Stromal cell of bone marrow (primary cell): ENCODE data around the gene TMEM161B.
"Not testable (repeated sequence)": the region's sequence is repeated elsewhere in the genome, so short reads cannot be mapped to it uniquely, and the experiment has no call there.

Experiments
- DNase-seq: peaks from one replicate; pipeline ENCODE4 v3.0.0-alpha.2; 2012; ENCODE audit warnings: low read depth

TMEM161B gene

DNA sequence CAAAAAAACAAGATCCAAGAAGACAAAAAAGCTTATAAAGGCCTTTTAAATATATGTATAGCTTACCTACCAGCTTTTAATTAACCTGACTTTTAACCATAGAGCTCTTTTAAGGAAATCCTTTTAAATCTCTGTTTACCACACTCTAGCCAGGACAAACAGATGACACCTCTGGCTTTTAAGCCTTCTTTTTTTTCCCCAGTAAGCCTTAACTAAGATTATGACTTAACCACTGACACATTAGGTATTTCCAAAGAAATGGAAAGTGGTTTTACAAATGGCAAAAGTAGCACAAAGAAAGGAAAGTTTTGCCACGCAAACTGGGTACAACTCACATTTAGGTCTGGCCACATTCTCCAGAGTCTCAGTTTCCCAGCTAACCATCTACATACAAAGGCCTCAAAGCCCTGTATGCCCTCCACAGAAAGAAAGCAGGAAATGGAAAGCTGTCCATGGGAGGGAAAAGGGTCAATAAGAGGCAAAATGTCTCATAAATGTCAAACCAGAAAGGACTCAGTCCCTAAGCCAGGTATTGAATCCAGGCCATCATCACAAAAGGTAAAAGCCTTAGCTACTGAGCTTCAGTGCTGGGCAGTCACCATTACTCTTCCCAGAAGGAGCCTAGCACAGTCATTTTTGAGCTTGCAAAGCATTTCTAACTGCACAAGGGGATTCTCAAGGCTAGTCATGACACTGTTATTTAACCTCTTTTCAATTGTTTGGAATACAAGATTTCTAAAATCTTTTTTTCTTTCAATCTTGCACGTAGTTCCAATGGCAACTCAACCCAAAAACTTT is 19.7 kb downstream of the TMEM161B start:
- DNase-seq: no peak

DNA sequence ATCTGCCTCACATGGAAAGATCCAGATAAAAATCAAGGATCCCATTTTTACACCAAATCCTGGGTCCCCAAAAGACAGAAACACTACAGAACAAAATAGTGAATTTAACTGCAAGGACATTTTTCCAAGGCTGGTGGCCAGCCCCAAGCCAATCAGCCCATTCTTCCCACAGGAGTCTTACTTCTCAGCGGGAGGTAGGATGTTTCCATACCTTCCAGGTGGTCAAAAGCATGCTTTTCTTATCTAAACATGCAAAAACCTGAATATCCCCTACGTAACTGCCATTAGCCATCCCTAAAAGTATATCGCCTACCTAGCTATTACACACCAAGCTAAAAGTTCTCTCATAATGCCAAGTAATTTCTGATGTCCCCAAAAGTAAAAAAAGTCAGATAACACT is 20.6 kb downstream of the TMEM161B start:
- DNase-seq: no peak

DNA sequence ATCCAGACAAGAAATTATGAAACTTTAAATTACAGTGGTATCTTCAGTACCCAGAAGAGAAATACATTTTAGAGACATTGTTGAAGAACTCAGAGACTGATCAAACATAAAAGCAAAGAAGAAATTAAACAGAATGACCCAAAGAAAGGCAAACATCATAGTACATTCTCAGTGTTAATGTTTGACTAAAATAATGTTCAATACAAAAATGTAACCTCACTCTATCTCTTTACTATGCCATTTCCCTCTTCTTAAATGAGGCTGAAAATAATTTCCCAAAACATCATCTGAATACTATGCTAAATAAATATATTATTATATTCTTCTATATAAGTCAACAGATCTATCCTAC is 22.8 kb downstream of the TMEM161B start:
- DNase-seq: no peak

- no peak for DNase-seq
These were observed 23.3 kb downstream of the TMEM161B start for GRCh38 chr5:88245241-88245892.

DNA sequence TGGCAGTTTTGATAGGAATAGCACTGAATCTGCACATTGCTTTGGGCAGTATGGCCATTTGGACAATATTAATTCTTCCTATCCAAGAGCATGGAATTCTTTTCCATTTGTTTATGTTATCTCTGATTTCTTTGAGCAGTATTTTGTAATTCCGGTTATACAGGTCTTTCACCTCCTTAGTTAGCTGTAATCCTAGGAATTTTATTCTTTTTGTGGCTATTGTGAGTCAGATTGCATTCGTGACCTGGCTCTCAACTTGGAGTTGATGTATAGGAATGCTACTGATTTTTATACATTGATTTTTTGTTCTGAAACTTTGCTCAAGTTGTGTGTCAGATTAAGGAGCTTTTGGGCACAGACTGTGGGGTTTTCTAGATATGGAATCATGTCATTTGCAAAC is 24.0 kb downstream of the TMEM161B start:
- no peak for DNase-seq

DNA sequence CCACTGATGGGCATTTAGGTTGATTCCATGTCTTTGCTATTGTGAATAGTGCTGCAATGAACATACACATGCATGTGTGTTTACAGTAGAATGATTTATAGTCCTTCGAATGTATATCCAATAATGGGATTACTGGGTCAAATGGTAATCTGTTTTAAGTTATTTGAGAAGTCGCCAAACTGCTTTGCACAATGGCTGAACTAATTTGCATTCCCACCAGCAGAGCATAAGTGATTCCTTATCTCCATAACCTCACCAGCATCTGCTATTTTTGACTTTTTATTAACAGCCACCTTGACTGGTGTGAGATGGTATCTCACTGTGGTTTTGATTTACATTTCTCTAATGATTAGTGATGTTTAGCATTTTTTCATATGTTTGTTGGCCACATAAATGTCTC is 25.2 kb downstream of the TMEM161B start:
- not testable (repeated sequence) for DNase-seq

GRCh38 chr5:88238732-88239131 is 29.9 kb downstream of the TMEM161B start:
- DNase-seq: no peak

DNA sequence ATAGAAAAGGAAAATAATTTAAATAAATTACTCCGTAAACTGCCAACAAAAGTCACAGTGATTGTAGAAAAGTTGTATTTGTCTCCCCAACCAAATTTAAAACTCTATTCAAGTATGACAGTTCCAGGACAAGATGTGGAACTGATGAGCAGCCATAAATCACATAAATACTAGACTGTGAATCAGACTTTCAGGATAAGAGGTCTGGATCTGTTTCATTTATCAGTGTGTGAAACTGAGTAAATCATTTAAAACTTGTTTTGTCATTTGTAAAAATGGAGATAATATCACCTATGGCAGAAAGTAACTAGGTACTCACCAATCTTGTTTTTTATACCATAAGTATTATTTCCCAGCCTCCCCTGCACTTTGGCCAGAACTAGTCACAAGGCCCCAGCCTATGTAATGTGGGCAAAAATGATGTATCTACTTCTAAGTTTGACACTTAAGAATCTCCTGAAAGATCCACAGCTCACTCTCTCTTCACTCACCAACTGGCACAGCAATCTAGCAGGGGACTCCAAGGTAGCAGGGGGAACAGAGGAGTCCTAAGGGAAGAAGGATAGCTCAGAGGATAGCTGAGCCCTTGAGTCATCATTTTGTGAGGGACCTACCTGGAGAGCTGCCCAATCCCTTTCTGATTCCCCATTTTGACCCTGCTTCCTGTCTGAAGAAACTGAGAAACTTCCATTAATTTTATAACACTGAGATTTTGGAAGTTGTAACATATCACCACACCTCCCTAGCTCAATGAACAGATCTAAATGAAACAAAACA is 31.6 kb downstream of the TMEM161B start:
- no peak for DNase-seq

GRCh38 chr5:88235828-88236227 is 32.8 kb downstream of the TMEM161B start:
- DNase-seq: no peak

- no peak for DNase-seq
These were observed 33.3 kb downstream of the TMEM161B start for GRCh38 chr5:88235346-88235745.

- DNase-seq: no peak
These were observed 38.0 kb downstream of the TMEM161B start for GRCh38 chr5:88230546-88231066.

DNA sequence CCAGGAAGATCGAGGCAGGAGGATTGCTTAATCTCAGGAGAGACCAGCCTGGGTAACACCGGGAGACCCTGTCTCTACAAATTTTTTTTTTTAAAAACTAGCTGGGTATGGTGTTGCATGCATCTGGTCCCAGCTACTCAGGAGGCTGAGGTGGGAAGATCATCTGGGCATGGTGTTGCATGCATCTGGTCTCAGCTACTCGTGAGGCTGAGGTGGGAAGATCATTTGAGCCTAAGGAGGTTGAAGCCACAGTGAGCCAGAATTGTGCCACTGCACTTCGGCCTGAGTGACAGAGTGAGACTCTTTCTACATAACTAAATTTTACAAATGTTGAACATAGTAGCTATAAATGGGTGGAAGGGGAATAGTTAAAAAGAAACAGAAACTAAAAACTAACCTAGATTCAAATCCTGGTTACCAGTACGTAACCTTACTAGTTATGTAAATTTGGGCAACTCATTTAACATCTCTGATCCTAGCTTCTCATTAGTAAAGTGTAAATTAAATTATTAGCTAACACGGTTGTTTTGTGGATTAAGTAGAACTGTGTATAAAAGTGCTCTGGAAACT is 41.7 kb downstream of the TMEM161B start:
- DNase-seq: no peak

DNA sequence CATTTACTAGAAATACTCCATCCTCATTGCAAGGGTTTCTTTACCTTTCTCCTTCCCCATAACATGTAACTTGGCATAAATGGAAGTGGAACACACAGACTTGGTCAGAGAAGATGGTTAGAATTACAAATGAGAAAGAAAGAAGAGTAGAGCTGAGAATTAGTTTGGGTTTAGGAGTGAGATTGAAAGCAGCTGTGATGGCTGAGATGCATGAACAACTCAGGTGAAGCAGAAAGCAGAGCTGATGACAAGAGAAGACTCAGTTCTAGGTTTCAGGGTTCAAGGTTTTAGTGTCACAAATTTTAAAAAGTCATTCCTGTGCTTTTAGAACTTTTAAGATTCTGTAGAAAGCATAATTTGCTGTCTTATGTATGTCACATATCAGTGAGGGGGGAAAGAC is 54.0 kb downstream of the TMEM161B start:
- no peak for DNase-seq

- DNase-seq: no peak
These were observed 61.1 kb downstream of the TMEM161B start for GRCh38 chr5:88207575-88207974.

GRCh38 chr5:88203981-88204750 is 64.5 kb downstream of the TMEM161B start:
- DNase-seq: no peak

GRCh38 chr5:88195636-88196035 is 73.0 kb downstream of the TMEM161B start:
- DNase-seq: no peak

- DNase-seq: no peak
These were observed 74.7 kb downstream of the TMEM161B start for GRCh38 chr5:88193896-88194295.

GRCh38 chr5:88190106-88190834 is 78.4 kb downstream of the TMEM161B start:
- no peak for DNase-seq

DNA sequence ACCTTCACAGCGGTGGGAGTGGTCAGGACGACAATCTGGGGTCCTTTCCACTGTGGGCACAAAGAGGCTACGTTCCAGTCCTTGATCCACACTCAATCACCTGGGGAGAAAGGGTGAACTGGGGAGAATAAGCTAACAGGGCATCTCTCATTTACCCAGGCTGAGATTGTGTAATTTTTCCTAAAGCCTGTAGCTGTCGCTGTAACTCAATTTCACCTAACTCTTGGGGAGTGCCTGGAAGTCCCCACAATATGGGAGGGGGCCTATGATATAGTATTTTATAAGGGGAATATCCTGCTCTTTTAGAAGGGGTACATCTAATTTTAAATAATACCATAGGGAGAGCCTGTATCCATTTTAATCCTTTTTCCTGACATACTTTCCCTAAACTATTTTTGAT is 79.2 kb downstream of the TMEM161B start:
- not testable (repeated sequence) for DNase-seq

DNA sequence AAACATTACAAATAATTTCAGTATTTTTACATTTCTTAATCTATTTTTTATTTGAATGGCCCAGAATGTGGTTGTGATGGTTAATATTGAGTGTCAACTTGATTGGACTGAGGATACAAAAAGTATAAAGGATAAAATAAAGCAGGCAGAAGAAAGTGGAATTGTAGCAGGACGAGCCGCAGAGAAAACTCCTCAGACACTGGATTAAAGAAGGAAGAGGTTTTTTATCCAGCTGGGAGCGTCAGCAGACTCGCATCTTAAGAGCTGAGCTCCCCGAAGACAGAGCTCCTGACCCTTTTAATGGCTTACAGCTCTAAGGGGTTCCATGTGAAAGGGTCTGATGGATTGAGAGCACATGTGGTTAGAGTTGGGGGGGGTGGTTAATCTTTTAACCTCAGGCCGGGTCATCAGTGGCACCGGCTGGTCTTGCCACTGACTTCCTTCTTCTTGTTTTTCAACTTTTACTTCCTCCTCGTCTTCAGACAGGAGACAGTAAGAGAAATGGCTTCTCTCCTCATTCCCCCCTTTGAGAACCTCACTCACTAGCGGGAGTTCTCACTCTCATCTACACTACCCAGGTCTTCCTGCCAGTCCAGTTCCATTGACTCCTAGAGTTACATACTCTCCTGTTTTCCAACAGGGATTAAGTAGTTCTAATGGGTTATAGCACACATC is 80.0 kb downstream of the TMEM161B start:
- DNase-seq: no peak
